ENCODE data around the gene SCML2.

DNA sequence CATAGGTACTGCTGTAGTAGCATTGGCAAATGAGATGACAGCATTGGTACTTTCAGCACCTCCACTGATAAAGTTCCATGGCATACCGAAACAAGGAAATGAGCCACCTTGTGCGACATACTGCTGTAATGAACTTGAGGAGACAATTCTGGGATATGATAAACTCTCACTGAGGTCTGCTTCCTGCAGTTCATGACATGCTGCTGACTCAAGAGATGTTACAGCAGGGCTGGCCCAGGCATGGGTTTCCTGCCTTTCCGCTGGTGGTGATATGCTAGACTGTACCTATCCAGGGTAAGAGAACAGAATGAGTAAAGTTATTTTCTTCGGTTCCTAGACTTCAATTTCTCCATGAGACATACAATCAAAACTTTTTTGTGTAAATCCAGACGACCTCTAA lies 150.9 kb downstream of the SCML2 start:
- TF ChIP-seq POLR2A (IDR thresholded peaks at IDR 0.05; ENCODE audit: low read length) (no peak), GATA1 (IDR thresholded peaks at IDR 0.05; ENCODE audit: low read depth, low read length) (no peak)

Data from erythroblast (primary cell).